Stimulated activated naive CD8-positive, alpha-beta T cell treated with anti-CD3 and anti-CD28 coated beads, Interleukin-15, Interleukin-2, amounts not matched to agents 100 ng/mL and 50 ng/mL, for 24 hours (primary cell): ENCODE measurements around the gene FAM53A.

Source experiments
- H3K27ac Mint-ChIP-seq: one replicate; pipeline ENCODE4 v1.8.0; 2021; ENCODE audit warnings: mild to moderate bottlenecking, mixed read lengths
- H3K27me3 Mint-ChIP-seq: one replicate; pipeline ENCODE4 v1.8.0; 2021; ENCODE audit warnings: mixed read lengths
- H3K36me3 Mint-ChIP-seq: one replicate; pipeline ENCODE4 v1.8.0; 2021; ENCODE audit warnings: low read depth, mixed read lengths
- H3K4me1 Mint-ChIP-seq: one replicate; pipeline ENCODE4 v1.8.0; 2021; ENCODE audit warnings: low read depth, mixed read lengths
- H3K4me3 Mint-ChIP-seq: one replicate; pipeline ENCODE4 v1.8.0; 2021; ENCODE audit warnings: mild to moderate bottlenecking, mixed read lengths
- H3K9me3 Mint-ChIP-seq: one replicate; pipeline ENCODE4 v1.8.0; 2021; ENCODE audit warnings: mixed read lengths

FAM53A gene

GRCh38 chr4:1683736-1684505 is at the start of gene FAM53A:
Gene FAM53A (minus strand): TSS chr4:1684313. CDS start chr4:1668741, 15,572 bp downstream.
- H3K4me3 Mint-ChIP-seq = peak within 1 kb of the TSS; percentile 82
- H3K9me3 Mint-ChIP-seq = no peaks in the 10 kb centered on the region
- peaks cover 13% of the 10 kb centered on the region for H3K4me1 Mint-ChIP-seq
- H3K27ac Mint-ChIP-seq = peak within 1 kb of the TSS; percentile 79
- peaks cover 2% of the 10 kb centered on the region for H3K36me3 Mint-ChIP-seq
- peaks cover 3% of the 10 kb centered on the region for H3K27me3 Mint-ChIP-seq

GRCh38 chr4:1732911-1733310 is 48.8 kb upstream of the FAM53A start:
- Mint-ChIP-seq H3K4me1 (peaks cover 19% of the 10 kb centered on the region), H3K9me3 (no peaks in the 10 kb centered on the region), H3K27me3 (no peaks in the 10 kb centered on the region), H3K4me3 (no peak overlapping the region), H3K36me3 (peaks cover 81% of the 10 kb centered on the region), H3K27ac (peak overlapping the region; percentile 45)

- H3K4me1 Mint-ChIP-seq = peaks cover 28% of the 10 kb centered on the region
- H3K27ac Mint-ChIP-seq = no peak overlapping the region
- H3K36me3 Mint-ChIP-seq = peaks cover 81% of the 10 kb centered on the region
- H3K9me3 Mint-ChIP-seq = no peaks in the 10 kb centered on the region
- no peak overlapping the region for H3K4me3 Mint-ChIP-seq
- no peaks in the 10 kb centered on the region for H3K27me3 Mint-ChIP-seq
These were observed 47.1 kb upstream of the FAM53A start for GRCh38 chr4:1731180-1731579.

- Mint-ChIP-seq H3K9me3 (no peaks in the 10 kb centered on the region), H3K27ac (no peak overlapping the region), H3K4me1 (peaks cover 30% of the 10 kb centered on the region), H3K4me3 (no peak overlapping the region), H3K36me3 (peaks cover 79% of the 10 kb centered on the region), H3K27me3 (no peaks in the 10 kb centered on the region)
These were observed 46.5 kb upstream of the FAM53A start for GRCh38 chr4:1730532-1731135.

- H3K4me3 Mint-ChIP-seq = no peak overlapping the region
- H3K4me1 Mint-ChIP-seq = peaks cover 50% of the 10 kb centered on the region
- no peaks in the 10 kb centered on the region for H3K27me3 Mint-ChIP-seq
- H3K9me3 Mint-ChIP-seq = no peaks in the 10 kb centered on the region
- H3K36me3 Mint-ChIP-seq = peaks cover 80% of the 10 kb centered on the region
- no peak overlapping the region for H3K27ac Mint-ChIP-seq
These were observed 44.2 kb upstream of the FAM53A start for GRCh38 chr4:1728061-1728980.

- H3K9me3 Mint-ChIP-seq = no peaks in the 10 kb centered on the region
- peaks cover 60% of the 10 kb centered on the region for H3K4me1 Mint-ChIP-seq
- peaks cover 80% of the 10 kb centered on the region for H3K36me3 Mint-ChIP-seq
- H3K27ac Mint-ChIP-seq = no peak overlapping the region
- no peak overlapping the region for H3K4me3 Mint-ChIP-seq
- no peaks in the 10 kb centered on the region for H3K27me3 Mint-ChIP-seq
These were observed 43.3 kb upstream of the FAM53A start for GRCh38 chr4:1727117-1728031.

GRCh38 chr4:1726146-1726934 is 42.2 kb upstream of the FAM53A start:
- peak overlapping the region; percentile 0 for H3K4me3 Mint-ChIP-seq

GRCh38 chr4:1725521-1725920 is 41.4 kb upstream of the FAM53A start:
- no peaks in the 10 kb centered on the region for H3K9me3 Mint-ChIP-seq
- no peak overlapping the region for H3K27ac Mint-ChIP-seq
- H3K4me3 Mint-ChIP-seq = peak overlapping the region; percentile 8
- H3K36me3 Mint-ChIP-seq = peaks cover 74% of the 10 kb centered on the region
- no peaks in the 10 kb centered on the region for H3K27me3 Mint-ChIP-seq
- peaks cover 55% of the 10 kb centered on the region for H3K4me1 Mint-ChIP-seq

More at GRCh38 chr4:1726146-1726934, 42.2 kb upstream of the FAM53A start:
- Mint-ChIP-seq H3K4me1 (peaks cover 59% of the 10 kb centered on the region), H3K27ac (peak overlapping the region; percentile 46), H3K27me3 (no peaks in the 10 kb centered on the region), H3K36me3 (peaks cover 78% of the 10 kb centered on the region), H3K9me3 (no peaks in the 10 kb centered on the region)

GRCh38 chr4:1723131-1723801 is 39.2 kb upstream of the FAM53A start:
- Mint-ChIP-seq H3K27me3 (no peaks in the 10 kb centered on the region), H3K4me3 (peak overlapping the region; percentile 96), H3K27ac (peak overlapping the region; percentile 94), H3K4me1 (peaks cover 58% of the 10 kb centered on the region), H3K36me3 (peaks cover 61% of the 10 kb centered on the region), H3K9me3 (no peaks in the 10 kb centered on the region)

GRCh38 chr4:1722551-1723118 is 38.5 kb upstream of the FAM53A start:
- no peaks in the 10 kb centered on the region for H3K9me3 Mint-ChIP-seq
- H3K4me1 Mint-ChIP-seq = peaks cover 58% of the 10 kb centered on the region
- peaks cover 55% of the 10 kb centered on the region for H3K36me3 Mint-ChIP-seq
- H3K4me3 Mint-ChIP-seq = peak overlapping the region; percentile 96
- no peaks in the 10 kb centered on the region for H3K27me3 Mint-ChIP-seq
- peak overlapping the region; percentile 94 for H3K27ac Mint-ChIP-seq

GRCh38 chr4:1721666-1722550 is 37.8 kb upstream of the FAM53A start:
- no peaks in the 10 kb centered on the region for H3K9me3 Mint-ChIP-seq
- peak overlapping the region; percentile 96 for H3K4me3 Mint-ChIP-seq
- H3K27ac Mint-ChIP-seq = peak overlapping the region; percentile 94
- H3K27me3 Mint-ChIP-seq = no peaks in the 10 kb centered on the region
- peaks cover 54% of the 10 kb centered on the region for H3K4me1 Mint-ChIP-seq
- H3K36me3 Mint-ChIP-seq = peaks cover 48% of the 10 kb centered on the region

- Mint-ChIP-seq H3K4me3 (peak within 1 kb of the TSS; percentile 96), H3K9me3 (no peaks in the 10 kb centered on the region), H3K27ac (peak within 1 kb of the TSS; percentile 94), H3K36me3 (peaks cover 42% of the 10 kb centered on the region), H3K27me3 (no peaks in the 10 kb centered on the region), H3K4me1 (peaks cover 53% of the 10 kb centered on the region)
These were observed 37.0 kb upstream of the FAM53A start, which contains the start of the genes TACC3 and TMEM129 for GRCh38 chr4:1721003-1721665. Gene TACC3 (plus strand): TSS chr4:1721521. CDS start chr4:1723422, 1,901 bp downstream. Gene TMEM129 (minus strand): TSS chr4:1721323. CDS start chr4:1720837, 486 bp downstream.
